OCI-LY1 (cell line): Measurements from ENCODE around the gene TMEM130.

Experiments used
- CTCF ChIP-seq: fragments of 200-600 bp; sonication (generic), shearing (Covaris generic); IDR thresholded peaks from 2 replicates; pipeline ENCODE4 v1.5.1; 2017; ENCODE audit warnings: mild to moderate bottlenecking, antibody characterized with exemption, low read length, moderate library complexity, mixed read lengths
- EZH2 ChIP-seq: fragments of 200-600 bp; sonication (generic), shearing (Covaris generic); IDR thresholded peaks from 2 replicates; pipeline ENCODE4 v1.8.0; 2017; ENCODE audit warnings: borderline replicate concordance, mixed run types, mild to moderate bottlenecking, antibody characterized with exemption, low read length, moderate library complexity, mixed read lengths

- TF ChIP-seq CTCF (no peak), EZH2 (no peak)
Observed at GRCh38 chr7:98828368-98828767, 41.4 kb downstream of the TMEM130 start.
